C4-2B (cell line): ENCODE data around the gene UBE2D1.

ENCODE experiments used
- H3K27ac ChIP-seq: fragments of 450-650 bp; 2 replicates; pipeline ENCODE4 v1.5.1; 2017
- CTCF ChIP-seq: fragments of 450-650 bp; conservative IDR thresholded peaks from 2 replicates; pipeline ENCODE4 v1.5.1; 2017; ENCODE audit warnings: mild to moderate bottlenecking
- ZFX ChIP-seq: fragments of 450-650 bp; IDR thresholded peaks from 2 replicates; pipeline ENCODE4 v1.6.1; 2017

UBE2D1 gene

GRCh38 chr10:58360412-58361004 is 25.7 kb downstream of the UBE2D1 start:
- TF ChIP-seq ZFX: no peak
- TF ChIP-seq CTCF: no peak
- H3K27ac ChIP-seq: no peak overlapping the region

- no peak for TF ChIP-seq ZFX
- no peak for TF ChIP-seq CTCF
- no peak overlapping the region for H3K27ac ChIP-seq
Measured at GRCh38 chr10:58361353-58361752, 26.5 kb downstream of the UBE2D1 start.

- TF ChIP-seq CTCF (no peak), ZFX (no peak)
- H3K27ac ChIP-seq: no peak overlapping the region
Measured at GRCh38 chr10:58362027-58362789, 27.4 kb downstream of the UBE2D1 start.

- no peak overlapping the region for H3K27ac ChIP-seq
- no peak for TF ChIP-seq ZFX
- no peak for TF ChIP-seq CTCF
Measured at GRCh38 chr10:58367069-58367468, 32.3 kb downstream of the UBE2D1 start.

- no peak overlapping the region for H3K27ac ChIP-seq
- TF ChIP-seq ZFX (no peak), CTCF (no peak)
Measured at GRCh38 chr10:58371473-58371872, 36.7 kb downstream of the UBE2D1 start.

GRCh38 chr10:58372607-58373441 is 38.0 kb downstream of the UBE2D1 start:
- TF ChIP-seq ZFX (no peak), CTCF (no peak)
- H3K27ac ChIP-seq: no peak overlapping the region

- TF ChIP-seq CTCF (no peak), ZFX (no peak)
- no peak overlapping the region for H3K27ac ChIP-seq
Measured at GRCh38 chr10:58373442-58373827, 38.6 kb downstream of the UBE2D1 start.
